GM19023 (cell line): ENCODE results near the gene ARHGAP26.

Source experiments
- ATAC-seq: cut with Tn5 transposase; IDR thresholded peaks from one replicate; pipeline ENCODE4 v1.9.1; 2021; ENCODE audit warnings: mild to moderate bottlenecking, moderate library complexity; ENCODE audit not compliant: unreplicated experiment

ARHGAP26 gene

DNA sequence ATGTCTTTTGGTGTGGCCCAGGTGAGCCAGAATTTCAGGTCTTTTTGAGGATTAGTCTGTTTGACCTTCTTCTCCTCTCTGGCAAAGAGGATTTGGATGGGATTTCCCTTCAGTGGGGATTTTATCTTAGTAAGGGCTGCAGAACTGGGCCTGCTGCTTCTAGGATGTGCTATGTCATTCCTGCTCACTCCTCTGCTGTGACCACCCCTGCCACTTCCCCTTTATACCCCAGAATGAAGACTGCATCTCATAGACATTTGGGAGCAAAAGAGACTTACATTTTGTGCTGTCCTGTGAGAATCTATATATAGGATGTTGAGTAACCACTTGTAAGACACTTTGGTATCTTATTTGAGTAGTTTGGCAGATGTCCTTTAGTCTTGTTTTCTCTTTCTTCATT, 76.2 kb downstream of the ARHGAP26 start:
- no peak for ATAC-seq

DNA sequence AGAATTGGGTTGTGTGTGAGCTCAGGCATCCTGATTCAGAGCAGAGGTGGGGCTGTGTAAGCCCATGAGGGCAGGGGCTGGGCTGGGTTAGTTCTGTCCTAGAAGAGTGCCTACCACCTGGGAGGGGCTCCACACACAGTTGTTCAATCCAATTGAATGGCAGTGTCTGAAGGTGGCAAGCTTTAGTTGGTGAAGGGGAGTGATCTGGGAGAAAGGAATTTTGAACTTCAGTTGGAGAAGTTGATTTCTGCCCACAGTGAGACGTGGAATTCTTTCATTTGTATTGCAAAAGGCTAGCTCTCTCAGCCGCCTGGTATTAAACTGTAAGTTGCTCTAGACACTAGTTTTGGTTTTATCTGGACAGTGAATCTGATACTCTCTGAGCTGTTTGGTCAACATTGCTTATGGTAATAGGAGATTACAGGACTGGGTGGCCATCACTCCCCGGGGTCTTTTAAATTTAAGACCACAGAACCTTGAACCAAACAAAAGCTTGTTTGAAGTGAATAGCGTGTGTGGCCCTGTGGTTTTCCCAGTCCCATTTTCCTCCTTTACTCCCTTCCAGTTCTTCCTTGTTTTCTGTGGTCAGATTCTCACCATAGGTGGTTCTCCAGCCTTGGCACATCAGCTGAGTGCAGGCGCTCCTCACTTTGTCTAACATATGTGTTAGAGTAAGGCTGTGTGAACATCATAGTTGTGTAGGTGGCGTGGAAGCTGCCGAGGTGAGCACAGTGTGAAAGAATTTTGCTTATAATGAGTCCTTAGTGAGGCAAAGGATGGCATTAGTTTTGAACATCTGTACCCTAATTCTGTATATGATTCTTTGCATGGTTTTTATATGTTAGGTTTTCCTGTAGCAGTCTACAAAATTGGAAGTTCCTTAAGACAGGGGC, 78.0 kb downstream of the ARHGAP26 start:
- ATAC-seq, result no peak

DNA sequence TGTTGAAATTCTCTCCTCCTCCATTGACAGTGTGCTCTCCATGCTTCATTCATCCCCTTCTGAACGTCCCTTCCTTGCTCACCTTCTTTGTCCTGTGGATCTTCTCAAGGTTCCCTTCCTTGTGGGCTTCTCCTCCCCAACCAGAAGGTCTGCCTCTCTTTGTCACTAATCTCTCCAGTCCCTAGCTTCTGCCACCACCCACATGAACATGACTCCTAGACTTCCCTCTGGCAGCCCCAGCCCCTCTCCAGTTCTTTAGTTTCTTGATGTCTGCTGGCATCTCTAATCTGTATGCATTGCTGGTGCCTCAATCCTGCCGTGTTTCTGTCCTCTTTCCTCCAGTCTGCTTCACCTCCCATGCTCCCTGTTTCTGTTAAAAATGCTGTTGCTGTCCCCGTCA, 79.3 kb downstream of the ARHGAP26 start:
- ATAC-seq, result no peak

DNA sequence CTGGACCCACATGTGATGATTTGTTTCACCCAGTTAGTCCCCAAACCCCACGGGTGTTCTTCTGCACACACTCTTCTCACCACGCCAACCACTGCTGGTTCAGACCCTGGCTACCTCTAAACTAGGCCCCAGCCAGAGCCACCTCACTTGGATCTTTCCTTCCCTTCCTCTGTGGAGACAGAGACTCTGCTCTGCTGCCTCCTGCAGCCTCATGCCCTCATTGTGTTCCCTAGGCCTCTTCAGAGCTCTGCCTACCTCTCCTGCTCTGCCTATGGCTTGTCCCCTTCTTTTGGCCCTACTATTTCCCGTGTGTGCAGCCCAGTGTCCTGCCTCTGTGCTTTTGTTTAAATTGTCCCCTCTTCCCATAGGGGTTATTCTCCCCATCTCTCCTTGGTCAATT, 79.7 kb downstream of the ARHGAP26 start:
- no peak for ATAC-seq

DNA sequence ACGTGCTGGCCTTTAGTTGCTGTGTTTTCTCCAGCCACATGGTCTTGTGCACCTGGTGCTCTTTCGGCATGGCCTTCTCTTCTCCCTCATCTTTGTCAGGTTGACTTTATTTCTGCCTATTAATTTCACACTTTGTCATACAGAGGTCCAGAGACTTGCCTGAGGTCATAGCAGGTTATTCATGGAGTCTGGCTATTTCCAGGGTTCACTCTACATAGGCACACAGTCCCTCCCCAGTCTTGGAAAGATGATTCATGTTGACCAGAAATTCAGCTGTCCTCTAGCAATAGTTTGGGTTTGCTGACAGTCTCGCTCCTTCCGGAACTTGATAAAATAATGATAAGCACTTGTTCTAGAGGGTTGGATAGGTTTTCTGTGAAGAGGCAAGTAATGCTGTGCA, 81.6 kb downstream of the ARHGAP26 start:
- ATAC-seq, result no peak

DNA sequence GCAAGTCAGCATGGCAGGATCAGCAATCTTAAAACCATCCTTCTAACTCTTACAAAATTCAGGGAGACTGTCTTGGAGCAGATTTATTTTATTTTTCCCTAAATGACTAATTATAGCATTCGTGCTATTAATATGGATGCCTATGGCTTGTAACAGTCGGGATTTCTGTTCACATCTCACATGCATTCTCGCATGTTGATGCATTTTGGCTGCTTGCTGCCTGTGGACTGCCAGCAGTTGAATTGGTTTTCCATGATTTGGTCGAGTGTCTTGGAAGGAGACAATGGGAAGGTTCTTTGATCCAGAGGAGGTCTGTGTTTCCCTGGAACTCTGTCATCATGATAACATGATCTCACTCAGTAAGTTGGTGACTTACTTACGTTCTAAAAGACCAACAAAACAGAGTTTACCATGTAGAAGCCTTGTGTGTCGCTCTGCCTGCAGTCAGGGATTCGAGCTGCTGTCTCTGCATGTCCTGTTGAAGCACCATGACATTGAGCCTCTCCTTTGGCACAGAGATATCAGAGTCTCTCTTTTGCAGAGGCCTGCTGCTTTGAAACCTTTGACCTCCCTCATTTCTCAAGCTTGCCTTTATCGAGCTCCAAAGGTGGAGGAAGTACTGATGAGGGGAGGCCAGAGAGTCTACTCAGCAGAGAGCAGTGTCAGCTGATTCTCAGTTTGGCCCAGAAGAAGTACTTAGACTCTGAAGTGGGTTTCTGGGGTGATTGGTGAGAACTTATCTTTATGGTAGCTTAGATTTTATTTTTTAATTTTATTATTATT, 82.4 kb downstream of the ARHGAP26 start:
- no peak for ATAC-seq

DNA sequence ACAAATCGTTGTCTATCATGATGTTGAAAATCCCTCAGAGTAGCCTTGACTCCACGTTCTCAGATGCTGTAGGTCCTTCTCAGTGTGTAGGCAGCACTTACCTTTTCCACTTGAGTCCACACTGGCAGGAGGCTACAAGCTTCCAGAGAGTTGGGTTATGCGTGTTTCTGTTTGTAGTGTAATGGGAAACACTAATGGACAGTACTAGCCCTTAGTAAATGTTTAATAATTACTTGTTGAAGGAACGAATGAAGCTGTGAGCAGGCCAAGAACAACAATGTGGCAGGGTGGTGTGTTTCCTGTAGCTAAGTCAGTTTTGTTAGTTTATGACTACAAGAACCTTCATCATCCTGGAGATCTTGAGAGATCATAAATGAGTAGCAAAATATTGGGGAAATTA, 83.5 kb downstream of the ARHGAP26 start:
- no peak for ATAC-seq

DNA sequence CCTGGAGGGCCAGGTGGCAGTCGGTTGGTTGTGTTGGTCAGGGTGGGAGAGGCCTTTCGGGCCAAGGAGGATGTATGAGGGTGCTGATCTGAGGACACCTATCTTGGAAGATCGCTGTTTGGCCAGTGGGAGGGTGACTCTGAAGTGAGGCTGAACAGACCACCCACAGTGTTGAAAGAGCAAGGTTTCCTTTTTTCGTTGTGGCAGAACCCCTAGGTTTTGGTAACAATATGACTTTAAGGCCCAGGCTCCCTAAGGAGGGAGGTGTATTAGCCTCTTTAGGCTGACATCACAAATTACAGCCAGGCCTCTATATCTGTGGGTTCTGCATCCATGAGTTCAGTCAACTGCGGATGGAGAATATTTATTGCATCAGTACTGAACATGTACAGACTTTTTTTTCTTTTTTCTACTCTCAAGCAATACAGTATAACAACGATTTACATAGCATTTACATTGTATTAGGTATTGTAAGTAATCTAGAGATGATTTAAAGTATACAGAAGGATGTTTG, 86.1 kb downstream of the ARHGAP26 start:
- ATAC-seq, result no peak

DNA sequence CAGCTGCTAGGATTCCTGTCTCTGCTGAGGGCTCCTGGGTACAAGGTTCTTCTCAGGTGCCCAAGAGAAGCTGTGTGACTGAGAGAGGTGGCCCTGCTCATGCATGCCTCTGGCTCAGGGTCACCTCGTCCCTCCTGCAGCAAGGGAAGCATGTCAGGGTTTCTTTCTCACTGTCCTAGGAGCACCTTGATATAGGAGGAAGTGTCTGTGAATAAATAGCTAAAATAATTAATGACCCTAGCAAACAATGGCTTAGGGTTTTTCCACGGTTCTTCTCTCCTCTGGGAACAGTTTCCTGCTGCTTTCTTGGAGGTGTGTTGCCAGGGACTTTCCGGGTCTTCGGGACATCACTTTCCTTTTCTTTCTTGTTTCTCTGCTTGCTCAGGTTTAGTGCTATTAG, 87.2 kb downstream of the ARHGAP26 start:
- ATAC-seq, result no peak

DNA sequence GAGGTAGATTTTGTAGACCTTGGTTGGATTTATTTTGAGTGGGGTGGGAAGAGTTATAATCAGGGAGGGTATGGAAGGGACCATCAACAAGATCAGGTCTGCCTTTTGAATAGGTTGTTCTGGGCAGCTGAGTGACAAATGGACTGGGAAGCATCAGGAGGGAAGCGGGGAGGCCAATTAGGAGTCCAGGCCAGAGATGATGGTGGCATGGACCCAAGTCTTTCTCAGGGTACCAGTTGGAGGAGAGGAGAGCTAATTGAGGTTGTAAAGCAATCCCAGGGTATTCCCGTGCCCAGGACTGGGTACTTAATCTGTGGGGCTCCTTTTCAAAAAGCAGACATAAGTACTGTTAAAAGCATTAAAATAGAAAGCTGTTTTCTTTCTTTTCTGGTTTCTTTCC, 88.9 kb downstream of the ARHGAP26 start:
- ATAC-seq, result no peak

DNA sequence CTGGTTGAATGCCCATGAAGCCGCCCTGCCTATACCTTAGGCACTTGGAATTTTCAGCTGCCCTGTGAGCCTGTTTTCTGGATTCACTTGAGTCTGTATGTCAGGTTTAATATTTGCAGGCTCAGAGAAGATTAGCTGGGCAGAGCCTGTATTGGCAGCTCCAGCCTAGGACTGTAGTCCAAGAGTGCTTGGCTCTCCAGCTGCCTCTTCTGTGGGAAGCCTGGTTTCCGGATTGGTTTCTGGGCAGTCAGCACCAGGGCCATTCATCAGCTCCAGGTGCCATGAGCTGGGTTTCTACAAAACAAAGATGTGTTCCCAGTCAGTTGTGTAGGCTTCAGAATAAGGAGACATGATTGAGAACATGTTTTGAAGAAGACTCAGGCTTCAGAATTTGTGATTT, 90.1 kb downstream of the ARHGAP26 start:
- ATAC-seq, result no peak

DNA sequence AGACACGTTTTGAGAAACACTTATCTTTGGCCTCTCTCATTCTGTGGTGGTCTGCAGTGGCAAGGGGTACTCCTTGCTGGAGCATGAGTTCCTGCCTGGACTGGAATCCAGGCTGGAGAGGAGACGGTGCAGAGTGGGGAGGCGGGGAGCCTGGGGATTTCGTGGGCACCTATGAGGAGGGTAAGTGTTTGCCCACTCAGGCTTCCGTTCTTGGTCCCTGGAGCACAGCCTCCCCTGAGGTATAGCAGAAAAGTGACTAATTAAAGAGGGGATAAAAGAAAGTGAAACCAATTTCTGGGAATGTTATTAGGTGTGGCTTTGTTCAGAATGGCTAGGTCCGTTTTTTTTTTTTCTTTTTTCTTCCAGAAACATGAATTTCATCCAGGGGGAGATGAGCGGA, 90.8 kb downstream of the ARHGAP26 start:
- ATAC-seq, result no peak

DNA sequence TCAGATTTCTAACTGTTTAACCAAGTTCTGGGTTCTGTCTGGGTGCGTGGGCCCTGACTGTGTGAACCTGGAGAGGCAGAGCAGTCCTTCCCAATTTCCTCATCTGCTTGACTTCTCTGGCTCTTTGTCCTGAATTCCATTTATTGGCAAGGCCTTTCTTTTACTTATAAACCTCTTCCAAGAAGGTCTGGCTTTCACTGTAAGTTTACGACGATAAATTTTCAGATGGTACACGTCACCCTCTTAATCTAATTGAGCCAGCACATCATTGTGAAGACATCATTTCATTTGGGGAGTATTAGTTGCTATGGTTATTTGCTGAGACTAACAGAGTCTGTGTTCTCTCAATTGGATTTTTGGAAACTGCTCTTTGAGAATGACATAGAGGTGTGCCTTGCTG, 92.4 kb downstream of the ARHGAP26 start:
- ATAC-seq, result no peak

DNA sequence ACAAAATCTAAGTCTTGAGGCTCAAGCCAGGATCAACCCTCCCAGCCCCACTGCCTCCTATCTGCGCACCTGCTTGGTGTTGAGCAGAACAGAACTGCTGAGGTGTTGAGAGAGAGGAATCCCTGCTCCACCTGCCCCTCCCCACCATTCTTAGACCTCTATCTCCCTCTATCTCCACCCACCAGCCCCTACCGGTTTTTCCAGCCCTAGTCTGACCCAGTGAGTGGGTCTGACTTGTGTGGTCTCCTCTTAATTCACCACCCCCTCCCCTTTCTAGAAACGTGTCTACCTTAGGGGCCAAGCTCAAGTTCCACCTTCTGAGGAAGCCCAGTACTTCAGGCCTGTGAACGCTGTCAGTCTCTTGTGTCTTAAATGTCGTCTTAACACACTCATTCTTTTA, 93.7 kb downstream of the ARHGAP26 start:
- no peak for ATAC-seq

DNA sequence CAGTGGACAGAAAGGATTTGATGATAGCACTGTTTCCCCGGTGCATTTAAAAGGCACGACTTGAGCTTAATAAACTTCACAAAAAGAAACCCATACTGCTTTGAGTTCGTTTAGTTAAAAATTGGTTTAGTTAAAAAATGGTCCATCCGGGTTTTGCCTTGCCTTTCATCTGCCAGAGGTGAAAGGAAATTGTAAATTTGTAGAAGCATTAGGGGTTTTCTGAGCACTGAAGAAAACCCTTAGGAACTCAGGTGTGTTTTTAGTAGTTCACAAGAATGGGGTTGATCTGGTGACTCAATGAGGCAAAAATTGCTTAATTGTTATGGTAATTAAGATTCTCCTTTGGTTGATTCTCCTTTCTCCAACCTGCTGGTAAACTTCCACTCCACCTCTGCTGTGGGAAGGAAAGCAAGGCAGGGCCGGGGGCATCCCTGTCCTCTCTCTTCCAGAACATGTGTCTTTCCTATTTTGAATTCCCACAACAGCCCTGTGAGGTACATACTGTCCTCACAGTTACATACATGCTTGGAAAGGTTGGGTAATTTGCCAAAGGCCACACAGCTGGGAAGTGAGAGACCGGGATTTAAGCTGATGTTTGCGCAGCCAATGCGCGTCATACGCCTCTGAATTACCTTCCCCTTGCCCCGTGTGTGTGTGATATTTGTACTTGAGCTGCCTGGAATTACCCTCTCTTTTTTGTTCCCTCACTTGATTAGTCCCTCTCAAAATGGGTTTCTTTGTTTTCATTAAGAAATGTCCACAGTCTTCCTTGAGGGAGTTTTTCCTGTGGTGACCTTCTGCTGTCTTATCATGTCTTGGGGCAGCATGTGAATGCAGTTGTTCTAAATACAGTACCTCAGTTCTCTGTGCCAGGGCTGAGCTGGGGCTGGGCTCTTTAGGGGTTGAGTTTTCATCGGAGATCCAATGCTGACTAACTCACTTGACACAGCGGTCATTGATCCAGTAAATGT, 94.4 kb downstream of the ARHGAP26 start:
- no peak for ATAC-seq

DNA sequence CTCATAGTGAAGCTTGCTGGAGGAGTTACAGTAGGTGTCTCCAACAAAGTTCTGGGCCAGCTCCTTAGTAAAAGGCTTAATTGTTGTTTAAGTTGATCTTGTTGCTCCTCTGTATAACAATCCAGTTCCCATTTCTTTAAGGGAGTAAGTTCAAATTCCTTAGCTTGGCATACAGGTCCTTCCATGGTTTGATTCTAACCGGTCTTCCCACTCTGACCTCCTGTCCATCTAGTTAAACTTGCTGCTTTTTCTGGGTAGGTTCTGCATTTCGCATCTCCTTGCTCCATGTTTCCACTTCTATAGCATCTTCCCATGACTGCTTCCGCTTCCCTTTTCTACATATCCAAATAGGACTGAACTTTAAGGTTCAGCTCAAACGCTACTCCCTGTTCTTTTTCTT, 95.5 kb downstream of the ARHGAP26 start:
- no peak for ATAC-seq

DNA sequence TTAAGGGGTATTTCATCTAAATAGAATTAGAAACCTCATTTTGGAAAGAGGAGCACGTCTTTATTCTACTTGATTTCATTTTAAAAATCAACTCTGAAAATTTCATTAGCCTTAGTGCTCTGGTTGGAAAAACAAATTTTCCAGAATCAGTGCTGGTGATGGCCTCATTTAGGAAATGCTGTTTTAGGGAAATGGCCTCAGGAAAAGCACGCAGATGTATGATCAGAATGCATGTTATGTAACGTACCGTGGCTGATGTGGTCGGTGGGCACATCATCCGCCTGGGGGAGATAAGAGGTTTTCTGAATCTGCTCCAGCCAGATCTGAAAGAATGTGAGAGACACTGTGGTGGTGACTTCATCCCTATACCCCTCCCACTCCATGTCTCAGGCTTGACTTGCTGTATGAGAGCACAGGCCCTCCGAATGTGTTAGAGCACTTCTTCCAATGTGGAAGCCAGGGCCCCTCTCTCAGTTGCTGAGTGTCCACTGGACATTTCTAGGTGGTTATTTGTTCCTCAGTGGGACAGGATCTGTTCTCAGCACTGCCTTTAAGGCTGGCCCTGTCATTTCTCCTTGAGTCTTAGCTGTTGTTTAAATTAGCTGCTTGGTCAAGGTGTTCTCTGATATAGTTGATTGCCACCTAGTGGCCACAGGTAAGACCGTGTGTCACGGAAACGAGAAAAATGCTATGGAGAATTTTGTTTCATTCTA, 96.5 kb downstream of the ARHGAP26 start:
- no peak for ATAC-seq

DNA sequence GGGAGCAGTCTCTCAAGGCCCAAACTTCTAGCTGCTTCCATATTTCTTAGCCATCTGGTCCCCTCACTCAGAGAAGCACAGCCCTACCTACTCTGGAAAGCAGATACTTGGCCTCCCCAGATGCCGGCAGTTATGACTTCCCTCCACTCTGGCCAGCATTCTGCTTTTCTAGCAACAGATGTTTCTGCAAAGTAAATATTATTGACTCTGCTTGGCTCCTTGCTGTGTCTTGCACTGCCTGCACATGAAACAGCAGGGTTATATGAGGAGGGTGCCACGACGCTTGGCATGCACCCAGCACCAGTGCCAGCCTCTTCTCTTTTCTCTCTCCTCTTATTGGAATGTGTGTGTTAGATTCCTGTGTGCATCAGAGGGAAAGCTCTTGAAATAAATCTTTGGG, 99.7 kb downstream of the ARHGAP26 start:
- ATAC-seq, result no peak

DNA sequence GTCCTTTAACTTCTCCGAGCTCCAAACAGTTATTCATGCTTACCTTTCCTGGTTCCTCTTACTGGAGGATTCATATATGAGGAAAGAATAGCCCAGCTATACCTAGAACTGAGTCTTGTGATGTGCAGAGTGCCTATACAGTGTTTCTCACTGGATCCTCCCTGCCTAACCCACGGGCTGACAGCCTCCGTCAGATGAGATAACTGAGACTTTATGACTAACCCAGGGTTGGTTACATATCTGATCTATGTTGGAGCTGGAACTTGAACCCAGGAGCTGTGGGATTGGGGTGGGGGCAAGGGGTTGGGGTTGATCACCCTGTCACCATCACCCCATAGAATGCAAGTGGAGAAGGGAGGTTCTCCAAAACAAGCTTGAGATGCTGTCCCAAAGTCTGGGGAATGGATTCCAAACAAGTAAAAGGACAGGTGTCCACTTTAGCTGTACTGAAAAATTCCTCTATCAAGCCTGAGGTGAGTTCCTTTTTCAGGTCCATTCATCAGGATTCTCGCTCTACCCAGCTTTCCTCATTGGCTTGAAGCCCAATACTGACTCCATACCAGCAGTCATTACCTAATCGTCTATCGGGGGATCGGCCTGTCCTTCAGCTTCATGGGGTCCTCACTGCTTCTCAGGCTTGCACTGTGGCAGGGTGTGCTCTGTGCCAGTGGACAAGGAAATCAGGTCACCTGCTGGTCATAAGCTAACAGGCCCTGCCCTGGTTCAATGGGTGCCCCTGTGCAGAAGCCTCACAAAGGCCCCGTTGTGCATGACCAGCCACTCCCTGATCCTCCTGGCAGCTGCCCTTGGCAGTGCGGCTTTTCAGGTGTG, 100.6 kb downstream of the ARHGAP26 start:
- ATAC-seq, result no peak
